Pancreas (tissue), 10 donors: ENCODE measurements around the gene FAM9A. TPM values are rescaled to one million over a fixed set of nuclear protein-coding genes. Genes with fewer than 3 reads are reported as not detected.

Experiments
- ATAC-seq, 4 donors: fragments of 200-7000 bp; cut with Tn5 transposase; one replicate each; pipeline versions ENCODE4 v1.8.0 to v1.9.1; 2020; ENCODE audit warnings: mild to moderate bottlenecking in 4 of 4, moderate library complexity in 4 of 4
- DNase-seq, 6 donors: peaks; one replicate each; pipeline ENCODE4 v3.0.0-alpha.2; 2020
- FAIRE-seq: peaks from 2 replicates; lab custom pipeline; 2012; peaks lifted over from hg19 to GRCh38; lab: Jason Lieb, UNC
- H3K27ac ChIP-seq, 4 donors: fragments of 200-600 bp; sonication (generic); 1 replicate in 3 of 4; 2 replicates in 1 of 4; pipeline versions ENCODE4 v1.5.0 to v1.8.0; 2020
- H3K27me3 ChIP-seq, 4 donors: fragments of 200-600 bp; one replicate each; pipeline ENCODE4 v1.8.0; 2021
- H3K36me3 ChIP-seq, 3 donors: fragments of 200-600 bp; sonication (generic) in 1 of 3; one replicate each; pipeline versions ENCODE4 v1.5.0 to v1.8.0; 2020 to 2021
- H3K4me1 ChIP-seq, 3 donors: fragments of 200-600 bp; one replicate each; pipeline ENCODE4 v1.8.0; 2021
- H3K4me3 ChIP-seq, 4 donors: fragments of 200-600 bp; sonication (generic) in 2 of 4; one replicate each; pipeline versions ENCODE4 v1.5.0 to v1.8.0; 2020 to 2021
- H3K9me3 ChIP-seq, 4 donors: fragments of 200-600 bp; one replicate each; pipeline ENCODE4 v1.8.0; 2021
- CTCF ChIP-seq, 4 donors: fragments of 200-600 bp; sonication (generic) in 3 of 4; IDR thresholded peaks; one replicate each; pipeline versions ENCODE4 v1.5.0 to v1.8.0; 2021; ENCODE audit warnings: antibody characterized with exemption in 4 of 4
- WGBS, 2 donors: extraction: QIAGEN DNeasy Blood & Tissue Kit; methylation state at CpG; one replicate each; pipeline ENCODE4 v1.1.7; 2013; 5-methylcytosine and 5-hydroxymethylcytosine counted together
- intact Hi-C, 3 donors: fragments of 100-400 bp; cut with DNase I; formaldehyde crosslinking; loops; one replicate each; pipeline versions ENCODE4 v1.11.1 to v1.14.2; 2022
- polyA plus RNA-seq, 2 donors: library from polyadenylated mRNA; stranded (reverse); fragments of 200-250 nt; gene quantifications; one replicate each; pipeline ENCODE4 v1.2.3, GENCODE V29; 2013
- total RNA-seq, 6 donors: library from RNA; stranded (reverse); fragmentation: NEBNext Ultra II Directional in 4 of 6; extraction: Animal tissue kit (Norgen Biotek cat#: 25700) in 4 of 6; gene quantifications; one replicate each; pipeline versions ENCODE4 v1.2.1 to v1.2.4, GENCODE V29; 2021 to 2023
- donor health status: healthy with polysubstance abuse.
- donor health status: DM: no; HTN: no; CAD: no; lungs with moderate emphysema.
- donor health status: DM: no; HTN: no; CAD: no.
- donor health status: control.
- donor health status: control.
- donor health status: Bipolar disorder and iron deficiency.
- donor health status: DM: yes; HTN: yes; CAD: no.
- donor health status: DM: no; HTN: no; CAD: no.
- donor health status: DM: no; HTN: no; CAD: no.
- donor health status: DM: yes; HTN: yes; CAD: no.

FAM9A gene
- total and polyA plus RNA-seq, 8 donors, result not detected

DNA sequence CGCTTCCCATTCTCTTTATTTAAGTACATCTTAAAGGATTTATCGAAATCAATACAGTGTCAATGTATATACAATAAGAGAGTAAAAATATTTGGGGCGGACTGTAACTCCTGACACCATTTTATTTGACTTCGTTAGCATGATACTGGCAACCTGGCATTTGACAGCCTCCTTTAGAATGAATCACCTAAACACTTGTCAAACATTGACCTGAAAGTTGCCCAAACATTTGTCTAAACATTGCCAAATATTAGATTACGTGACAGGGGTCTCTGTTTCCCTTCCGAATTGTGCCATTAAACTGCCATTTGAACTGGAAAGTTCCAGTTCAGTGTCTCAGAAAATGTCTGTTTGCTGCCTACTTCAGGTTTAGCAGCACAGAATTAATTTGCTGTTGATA is 20.8 kb upstream of the FAM9A start:
- ATAC-seq (no peak), FAIRE-seq (no peak), DNase-seq (no peak)
- intact Hi-C loops, result no loop called here
- Histone ChIP-seq H3K27ac (no peak overlapping the region), H3K36me3 (no peaks in the 10 kb centered on the region), H3K4me3 (no peak overlapping the region), H3K27me3 (peaks cover 0 to 10% (median 1%) of the 10 kb centered on the region in 4 donors), H3K9me3 (no peaks in the 10 kb centered on the region), H3K4me1 (no peaks in the 10 kb centered on the region)
- 58 to 77% methylated on average over 6 of the region's 6 CpGs for WGBS, 2 donors
- TF ChIP-seq CTCF (IDR thresholded peaks at IDR 0.05), result no peak

DNA sequence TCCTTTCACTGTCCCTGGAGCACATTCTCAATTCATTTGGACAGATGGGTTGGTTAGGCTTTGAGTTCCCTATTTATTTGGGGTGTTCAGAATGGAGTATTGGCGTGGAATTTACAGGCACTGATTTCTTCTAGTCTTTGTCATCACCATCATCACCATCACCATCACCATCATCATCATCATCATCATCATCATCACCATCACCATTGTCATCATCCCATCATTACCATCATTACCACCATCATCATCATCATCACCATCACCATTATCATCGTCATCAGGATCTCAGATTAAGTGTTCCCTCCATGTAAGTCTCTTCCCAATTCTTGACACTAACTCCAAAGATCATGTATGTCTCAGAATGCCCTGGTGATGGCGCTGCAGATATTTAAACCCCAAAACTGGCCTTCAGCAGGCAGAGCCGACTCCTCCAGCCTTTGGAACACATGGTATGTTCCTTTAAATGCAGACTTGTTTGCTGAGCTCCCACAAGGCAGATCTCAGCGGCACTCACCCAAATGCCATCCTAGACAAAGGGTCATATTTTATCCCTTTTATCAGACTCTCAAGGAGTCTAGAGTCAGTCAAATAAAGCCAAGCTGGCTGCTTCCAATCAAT is 19.8 kb upstream of the FAM9A start:
- Histone ChIP-seq H3K9me3 (no peaks in the 10 kb centered on the region), H3K36me3 (no peaks in the 10 kb centered on the region), H3K27ac (no peak overlapping the region), H3K4me1 (no peaks in the 10 kb centered on the region), H3K4me3 (no peak overlapping the region), H3K27me3 (peaks cover 0 to 11% (median 3%) of the 10 kb centered on the region in 4 donors)
- intact Hi-C loops, result no loop called here
- no peak for DNase-seq
- ATAC-seq, result no peak
- FAIRE-seq, result no peak
- 27 to 38% methylated on average over 5 of the region's 5 CpGs for WGBS, 2 donors
- no peak for TF ChIP-seq CTCF (IDR thresholded peaks at IDR 0.05)

GRCh38 chrX:8815460-8816065 is 14.4 kb upstream of the FAM9A start:
- ATAC-seq (peak in 3 of 4 donors; percentile 67 to 72 (median 69)), FAIRE-seq (peak; percentile 98), DNase-seq (peak in 1 of 6 donors; percentile 14)
- H3K27me3 ChIP-seq, result peaks cover 0 to 10% (median 5%) of the 10 kb centered on the region in 4 donors
- no peaks in the 10 kb centered on the region for H3K36me3 ChIP-seq
- H3K4me1 ChIP-seq, result peaks cover 0 to 3% (median 0%) of the 10 kb centered on the region in 3 donors
- intact Hi-C loops, result loop anchor here in 1 of 3 donors (10.0 kb wide), 1 partner anchor 821 kb away; no protein-coding TSS in a partner anchor
- H3K9me3 ChIP-seq, result no peaks in the 10 kb centered on the region
- no peak overlapping the region for H3K4me3 ChIP-seq
- TF ChIP-seq CTCF (IDR thresholded peaks at IDR 0.05), result peak; percentile 52 to 80 (median 66)
- no peak overlapping the region for H3K27ac ChIP-seq

DNA sequence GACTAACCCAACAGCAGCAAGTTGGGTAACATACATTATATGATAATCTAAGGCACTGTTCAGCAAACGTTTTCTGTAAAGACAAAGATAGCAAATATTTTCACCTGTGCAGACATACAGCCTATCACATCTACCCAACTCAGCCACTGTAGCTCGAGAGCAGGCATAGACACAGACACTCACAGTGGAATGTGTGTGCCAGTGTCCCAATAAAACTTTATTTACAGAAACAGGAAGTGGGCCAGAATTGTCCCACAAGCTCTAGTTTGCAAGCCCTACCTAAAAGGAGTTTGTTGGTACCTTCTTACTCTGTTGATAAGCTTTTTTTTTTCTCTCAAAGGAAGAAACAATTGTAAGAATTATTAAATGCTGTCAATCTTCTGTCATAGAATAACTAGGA is 11.9 kb upstream of the FAM9A start:
- no peak overlapping the region for H3K27ac ChIP-seq
- no peak for DNase-seq
- intact Hi-C loops, result loop anchor here in 1 of 3 donors (10.0 kb wide), 1 partner anchor 818 kb away; no protein-coding TSS in a partner anchor
- peaks cover 0 to 10% (median 3%) of the 10 kb centered on the region in 4 donors for H3K27me3 ChIP-seq
- 37 to 64% methylated on average over 2 of the region's 2 CpGs for WGBS, 2 donors
- TF ChIP-seq CTCF (IDR thresholded peaks at IDR 0.05), result no peak
- no peak for FAIRE-seq
- no peak overlapping the region for H3K4me3 ChIP-seq
- no peaks in the 10 kb centered on the region for H3K9me3 ChIP-seq
- ATAC-seq, result no peak
- H3K4me1 ChIP-seq, result peaks cover 0 to 3% (median 0%) of the 10 kb centered on the region in 3 donors
- no peaks in the 10 kb centered on the region for H3K36me3 ChIP-seq

DNA sequence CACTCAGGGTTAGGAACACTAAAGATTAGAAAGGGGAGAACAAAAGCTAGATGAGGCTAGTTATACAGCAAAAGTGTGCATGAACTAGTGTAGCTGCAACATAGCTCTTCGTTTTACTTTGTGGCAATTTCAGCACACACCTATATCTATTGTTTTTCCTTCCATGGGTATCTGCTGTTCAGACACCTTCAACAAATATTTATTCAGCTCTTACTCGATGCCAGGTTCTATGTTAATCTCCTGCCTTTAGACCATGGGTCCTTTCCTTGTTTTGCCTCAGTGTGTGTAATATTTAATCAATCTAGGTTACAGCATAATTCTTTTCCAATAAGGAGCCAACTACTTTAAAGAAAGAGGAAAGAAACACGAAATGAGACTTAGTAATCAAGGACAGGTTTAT is 10.4 kb upstream of the FAM9A start:
- Histone ChIP-seq H3K36me3 (no peaks in the 10 kb centered on the region), H3K4me1 (peaks cover 0 to 3% (median 0%) of the 10 kb centered on the region in 3 donors), H3K27me3 (peaks cover 0 to 7% (median 0%) of the 10 kb centered on the region in 4 donors), H3K4me3 (no peak overlapping the region), H3K27ac (no peak overlapping the region), H3K9me3 (no peaks in the 10 kb centered on the region)
- TF ChIP-seq CTCF (IDR thresholded peaks at IDR 0.05), result no peak
- ATAC-seq (peak in 3 of 4 donors; percentile 58 to 84 (median 71)), FAIRE-seq (no peak), DNase-seq (no peak)
- intact Hi-C loops, result loop anchor here in 1 of 3 donors (10.0 kb wide), 1 partner anchor 817 kb away; no protein-coding TSS in a partner anchor
- WGBS, 2 donors, result 14 to 16% methylated on average over 3 of the region's 3 CpGs
